GM10248 (cell line): ENCODE results near the gene MYL6B.

Experiments used
- CTCF ChIA-PET: fragments of 300-600 bp; sonication (Branson Sonifier 250); formaldehyde crosslinking; extraction: SDS; loops from one replicate; lab custom pipeline; 2021; ENCODE audit warnings: antibody characterized with exemption; lab: Yijun Ruan, JAX
- POLR2A ChIA-PET: fragments of 350-650 bp; sonication (Branson Sonifier 250); formaldehyde crosslinking; extraction: SDS; loops from one replicate; lab custom pipeline; 2020; ENCODE audit warnings: antibody characterized with exemption; lab: Yijun Ruan, JAX
- DNase-seq: peaks from one replicate; pipeline ENCODE4 v3.0.0; 2012; ENCODE audit errors: extremely low spot score
- CTCF ChIP-seq: IDR thresholded peaks from 2 replicates; pipeline ENCODE4 v1.5.1; 2012; ENCODE audit warnings: mild to moderate bottlenecking, low read depth; ENCODE audit errors: extremely low read depth, missing control alignments, control extremely low read depth

Gene MYL6B

DNA sequence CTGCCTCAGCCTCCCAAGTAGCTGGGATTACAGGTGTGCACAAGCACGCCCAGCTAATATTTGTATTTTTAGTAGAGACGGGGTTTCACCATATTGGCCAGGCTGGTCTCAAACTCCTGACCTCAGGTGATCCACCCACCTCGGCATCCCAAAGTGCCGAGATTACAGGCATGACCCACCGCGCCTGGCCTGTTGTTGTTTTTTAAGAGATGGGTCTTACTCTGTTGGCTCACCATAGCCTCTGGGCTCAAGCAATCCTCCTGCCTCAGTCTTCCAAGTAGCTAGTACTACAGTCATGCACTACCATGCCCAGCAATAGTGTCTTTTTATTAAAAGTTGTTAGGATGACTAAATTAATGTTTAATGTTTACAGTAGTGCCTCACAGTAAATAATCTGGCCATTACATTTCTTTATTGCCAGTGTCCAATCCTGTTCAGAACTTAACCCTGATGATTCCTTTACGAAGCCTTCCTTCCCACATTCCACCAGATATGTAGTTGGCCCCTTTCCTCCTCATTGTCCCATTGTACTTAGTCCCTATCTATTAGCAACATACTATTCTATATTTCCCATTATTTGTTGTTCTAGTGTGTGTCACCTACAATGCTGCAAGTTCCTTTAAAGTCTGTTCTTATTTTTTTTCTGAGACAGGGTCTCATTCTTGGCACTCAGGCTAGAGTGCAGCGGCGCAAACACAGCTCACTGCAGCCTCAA, 45.7 kb downstream of the MYL6B start:
- ChIA-PET CTCF (interaction anchor here (1.0 to 6.5 kb wide), 9 partner anchors 9 to 101 kb away, joined by 3 to 51 read pairs (median 4); partner anchors contain the start of genes RNF41, SMARCC2 and ZC3H10), POLR2A (interaction anchor here (0.6 kb wide), 1 partner anchor 72 kb away, joined by 3 read pairs; no protein-coding TSS in a partner anchor)
- TF ChIP-seq CTCF: no peak
- no peak for DNase-seq

DNA sequence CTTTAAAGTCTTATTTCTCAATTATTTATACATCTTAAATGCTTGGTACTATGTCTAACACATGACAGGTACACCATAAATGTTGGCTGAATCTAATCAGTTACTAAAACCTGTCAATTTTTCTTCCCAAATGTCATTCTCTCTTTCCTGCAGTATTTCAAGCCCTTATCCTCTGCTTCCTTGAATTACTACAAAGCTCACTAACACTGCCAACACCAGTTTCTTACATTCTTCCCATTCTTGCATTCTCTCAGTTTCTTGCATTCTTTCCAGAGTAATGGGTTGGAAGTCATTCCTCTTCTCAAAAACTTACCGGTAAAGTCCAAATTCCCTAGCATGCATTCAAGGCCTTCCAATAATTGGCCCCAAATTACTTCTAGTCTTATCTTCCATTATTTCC, 46.4 kb downstream of the MYL6B start:
- ChIA-PET CTCF (interaction anchor here (1.0 to 6.5 kb wide), 3 partner anchors 10 to 79 kb away, joined by 3 to 51 read pairs (median 5); partner anchors contain the start of gene SMARCC2), POLR2A (no interaction called here)
- DNase-seq: no peak
- TF ChIP-seq CTCF: no peak

DNA sequence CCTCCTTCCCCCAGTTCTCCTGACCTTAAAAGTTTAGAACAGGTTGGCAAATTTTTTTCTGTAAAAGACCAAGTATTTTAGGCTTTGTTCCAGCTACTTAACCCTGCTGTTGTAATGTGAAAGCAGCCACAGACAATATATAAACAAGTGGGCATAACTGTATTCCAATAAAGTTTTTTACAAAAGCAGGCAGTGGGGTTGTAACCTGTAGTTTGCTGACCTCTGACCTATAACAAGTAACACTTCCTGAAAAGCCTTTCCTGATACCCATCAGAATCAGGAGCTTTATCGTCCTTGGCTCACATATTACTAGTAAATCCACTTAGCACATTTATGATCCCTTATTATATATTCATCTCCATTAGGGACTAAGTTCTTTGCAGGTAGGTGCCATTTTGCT, 50.0 kb downstream of the MYL6B start:
- DNase-seq: no peak
- no peak for TF ChIP-seq CTCF
- ChIA-PET CTCF (interaction anchor here (0.6 to 11.2 kb wide), 7 partner anchors 10 to 262 kb away, joined by 3 to 51 read pairs (median 8); partner anchors contain the start of genes RNF41, SMARCC2 and ZC3H10), POLR2A (no interaction called here)

DNA sequence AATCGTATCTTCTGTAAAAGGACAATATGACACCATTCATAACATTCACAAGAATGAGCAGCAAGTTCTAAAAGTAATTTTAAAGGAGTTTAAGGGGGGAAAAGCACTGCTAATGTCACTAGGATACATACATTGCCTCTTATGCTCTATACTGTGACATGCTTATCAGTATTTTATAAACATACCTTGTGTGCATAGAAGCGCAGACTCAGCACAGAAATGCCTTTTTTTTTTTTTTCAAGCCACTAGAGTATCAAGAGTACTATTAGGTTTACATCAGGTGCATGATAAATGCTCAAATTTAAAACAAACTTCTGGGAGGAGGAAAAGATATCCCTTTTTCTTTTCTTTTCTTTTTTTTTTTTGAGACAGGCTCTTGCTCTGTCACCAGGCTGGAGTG, 50.5 kb downstream of the MYL6B start:
- DNase-seq: no peak
- POLR2A ChIA-PET: no interaction called here
- TF ChIP-seq CTCF: no peak
- CTCF ChIA-PET: interaction anchor here (0.6 to 11.2 kb wide), 5 partner anchors 10 to 262 kb away, joined by 3 to 51 read pairs (median 9); partner anchors contain the start of genes RNF41 and SMARCC2

- no peak for TF ChIP-seq CTCF
- POLR2A ChIA-PET: no interaction called here
- CTCF ChIA-PET: interaction anchor here (1.1 to 11.2 kb wide), 7 partner anchors 10 to 260 kb away, joined by 4 to 70 read pairs (median 12); partner anchors contain the start of genes ANKRD52, RNF41, SMARCC2 and ZC3H10
Observed at GRCh38 chr12:56204275-56204674, 51.9 kb downstream of the MYL6B start.

GRCh38 chr12:56205445-56205844, 53.1 kb downstream of the MYL6B start:
- ChIA-PET CTCF (interaction anchor here (1.0 to 11.2 kb wide), 15 partner anchors 8 to 259 kb away, joined by 3 to 70 read pairs (median 7); partner anchors contain the start of genes RNF41, SMARCC2 and TIMELESS), POLR2A (interaction anchor here (0.7 to 1.5 kb wide), 2 partner anchors 17 to 1683 kb away, joined by 4 read pairs; partner anchors contain the start of gene RNF41)
- no peak for DNase-seq
- no peak for TF ChIP-seq CTCF

More at GRCh38 chr12:56204275-56204674, 51.9 kb downstream of the MYL6B start:
- no peak for DNase-seq
